IMR-90 (cell line): ENCODE results near the gene CMBL. TPM values are rescaled to one million over a fixed set of nuclear protein-coding genes. Genes with fewer than 3 reads are reported as not detected.

ENCODE experiments used
- ATAC-seq: fragments of 200-7000 bp; cut with Tn5 transposase; 2 replicates; pipeline ENCODE4 v1.9.1; 2020; ENCODE audit warnings: low read depth, mild to moderate bottlenecking, moderate library complexity
- BruUV-seq: library from RNA; stranded (reverse); fragments of 400-500 nt; replicated peaks from 2 replicates; lab custom pipeline; 2021; lab: Mats Ljungman, UMichigan
- CTCF ChIA-PET: fragments of 300-600 bp; formaldehyde crosslinking; extraction: SDS; loops from one replicate; lab custom pipeline; 2021; ENCODE audit warnings: antibody characterized with exemption; lab: Yijun Ruan, JAX
- POLR2A ChIA-PET: fragments of 300-600 bp; sonication (Branson Sonifier 250); formaldehyde crosslinking; loops from one replicate; lab custom pipeline; 2022; ENCODE audit warnings: antibody characterized with exemption; ENCODE audit not compliant: unreplicated experiment; lab: Charles Lee
- DNase-seq: peaks from one replicate; pipeline ENCODE4 v3.0.0; 2013
- H2AFZ ChIP-seq: replicated peaks from 2 replicates; pipeline ENCODE3; 2013; ENCODE audit warnings: low read length, mild to moderate bottlenecking; ENCODE audit not compliant: poor library complexity
- H2AK5ac ChIP-seq: 2 replicates; pipeline ENCODE4 v1.6.1; 2013; ENCODE audit warnings: low read depth, low read length, inconsistent platforms
- H2AK9ac ChIP-seq: replicated peaks from 2 replicates; pipeline ENCODE3; 2013; ENCODE audit warnings: mild to moderate bottlenecking, low read depth, low read length, moderate library complexity; ENCODE audit not compliant: poor library complexity
- H2BK120ac ChIP-seq: 2 replicates; pipeline ENCODE4 v1.6.1; 2013; ENCODE audit warnings: low read depth, low read length, inconsistent platforms
- H2BK15ac ChIP-seq: 3 replicates; pipeline ENCODE4 v1.6.1; 2013; ENCODE audit warnings: low read depth, low read length, inconsistent platforms
- H2BK20ac ChIP-seq: 2 replicates; pipeline ENCODE4 v1.6.1; 2013; ENCODE audit warnings: low read depth, mild to moderate bottlenecking, inconsistent platforms, low read length, moderate library complexity
- H2BK5ac ChIP-seq: 2 replicates; pipeline ENCODE4 v1.6.1; 2013; ENCODE audit warnings: mild to moderate bottlenecking, low read depth, low read length, inconsistent platforms; ENCODE audit not compliant: poor library complexity, severe bottlenecking
- H3K14ac ChIP-seq: replicated peaks from 2 replicates; pipeline ENCODE4 v1.6.1; 2013; ENCODE audit warnings: low read depth, low read length, inconsistent platforms
- H3K18ac ChIP-seq: 2 replicates; pipeline ENCODE4 v1.6.1; 2013; ENCODE audit warnings: low read depth, low read length, control low read depth
- H3K23ac ChIP-seq: 2 replicates; pipeline ENCODE4 v1.6.1; 2013; ENCODE audit warnings: low read depth, low read length, inconsistent platforms
- H3K27ac ChIP-seq: 2 replicates; pipeline ENCODE4 v1.5.1; 2013; ENCODE audit warnings: mild to moderate bottlenecking, control low read depth, low read length; ENCODE audit not compliant: insufficient read depth
- H3K27me3 ChIP-seq: 2 replicates; pipeline ENCODE4 v1.6.1; 2013; ENCODE audit warnings: low read length; ENCODE audit not compliant: control insufficient read depth, insufficient read depth
- H3K36me3 ChIP-seq: 2 replicates; pipeline ENCODE4 v1.6.1; 2013; ENCODE audit warnings: low read length, mixed read lengths; ENCODE audit not compliant: control insufficient read depth, insufficient read depth
- H3K4ac ChIP-seq: 2 replicates; pipeline ENCODE4 v1.6.1; 2013; ENCODE audit warnings: low read depth, low read length, inconsistent platforms
- H3K4me1 ChIP-seq: 2 replicates; pipeline ENCODE4 v1.6.1; 2013; ENCODE audit warnings: low read length, mixed read lengths; ENCODE audit not compliant: control insufficient read depth, insufficient read depth
- H3K4me2 ChIP-seq: 2 replicates; pipeline ENCODE4 v1.6.1; 2013; ENCODE audit warnings: low read depth, mild to moderate bottlenecking, control low read depth, low read length, moderate library complexity
- H3K4me3 ChIP-seq: 2 replicates; pipeline ENCODE4 v1.5.1; 2013; ENCODE audit warnings: low read depth, mild to moderate bottlenecking, control low read depth, low read length, moderate library complexity; ENCODE audit not compliant: insufficient read depth
- H3K56ac ChIP-seq: 2 replicates; pipeline ENCODE4 v1.6.1; 2013; ENCODE audit warnings: low read length, inconsistent platforms; ENCODE audit not compliant: insufficient read depth; ENCODE audit errors: extremely low read depth
- H3K79me1 ChIP-seq, 2 experiments: 2 replicates each; pipeline ENCODE4 v1.6.1; 2013; ENCODE audit warnings: low read length in 2 of 2, inconsistent platforms in 1 of 2, low read depth in 1 of 2
- H3K9ac ChIP-seq: 2 replicates; pipeline ENCODE4 v1.6.1; 2013; ENCODE audit warnings: low read depth, low read length, control low read depth
- H3K9me1 ChIP-seq: 2 replicates; pipeline ENCODE4 v1.6.1; 2013; ENCODE audit warnings: low read length, inconsistent platforms; ENCODE audit not compliant: insufficient read depth
- H3K9me3 ChIP-seq: 2 replicates; pipeline ENCODE4 v1.6.1; 2013; ENCODE audit warnings: low read length; ENCODE audit not compliant: control insufficient read depth, insufficient read depth
- H4K20me1 ChIP-seq: 2 replicates; pipeline ENCODE4 v1.6.1; 2013; ENCODE audit warnings: low read length, inconsistent platforms; ENCODE audit not compliant: insufficient read depth
- H4K5ac ChIP-seq: 2 replicates; pipeline ENCODE4 v1.6.1; 2013; ENCODE audit warnings: mild to moderate bottlenecking, low read depth, low read length, control low read depth
- H4K8ac ChIP-seq, 2 experiments: 2 replicates each; pipeline ENCODE4 v1.6.1; 2013; ENCODE audit warnings: low read depth in 2 of 2, low read length in 2 of 2, control low read depth in 1 of 2, inconsistent platforms in 1 of 2
- H4K91ac ChIP-seq: 2 replicates; pipeline ENCODE4 v1.6.1; 2013; ENCODE audit warnings: low read depth, low read length, inconsistent platforms; ENCODE audit not compliant: insufficient read depth
- BHLHE40 ChIP-seq: fragments of 150-350 bp; IDR thresholded peaks from 2 replicates; pipeline ENCODE4 v1.6.1; 2016; ENCODE audit warnings: mild to moderate bottlenecking, low read depth, low read length
- CEBPB ChIP-seq: IDR thresholded peaks from 2 replicates; pipeline ENCODE4 v1.6.1; 2012; ENCODE audit warnings: low read depth, low read length, improper control_type of control experiment
- ELK1 ChIP-seq: fragments of 150-350 bp; IDR thresholded peaks from 2 replicates; pipeline ENCODE4 v1.6.1; 2016; ENCODE audit warnings: low read depth, mild to moderate bottlenecking, low read length, moderate library complexity, borderline replicate concordance
- FOS ChIP-seq: fragments of 150-350 bp; IDR thresholded peaks from 2 replicates; pipeline ENCODE4 v1.6.1; 2016; ENCODE audit warnings: low read depth, low read length
- MAFK ChIP-seq: IDR thresholded peaks from 2 replicates; pipeline ENCODE4 v1.6.1; 2012; ENCODE audit warnings: low read depth, low read length, improper control_type of control experiment
- MAZ ChIP-seq: IDR thresholded peaks from 2 replicates; pipeline ENCODE4 v1.6.1; 2012; ENCODE audit warnings: low read depth, mild to moderate bottlenecking, low read length, improper control_type of control experiment, moderate library complexity, borderline replicate concordance
- RAD21 ChIP-seq: IDR thresholded peaks from 2 replicates; pipeline ENCODE4 v1.6.1; 2012; ENCODE audit warnings: low read length, improper control_type of control experiment
- RCOR1 ChIP-seq: IDR thresholded peaks from 2 replicates; pipeline ENCODE4 v1.6.1; 2012; ENCODE audit warnings: mild to moderate bottlenecking, low read length, improper control_type of control experiment; ENCODE audit not compliant: insufficient replicate concordance
- RFX5 ChIP-seq: IDR thresholded peaks from 2 replicates; pipeline ENCODE4 v1.8.0; 2012; ENCODE audit warnings: low read depth, mild to moderate bottlenecking, low read length, moderate library complexity
- SMC3 ChIP-seq: fragments of 150-350 bp; IDR thresholded peaks from 2 replicates; pipeline ENCODE4 v1.6.1; 2016; ENCODE audit warnings: low read depth, mild to moderate bottlenecking, antibody characterized with exemption, low read length, moderate library complexity
- WGBS, 2 experiments: methylation state at CpG; one replicate each; pipeline versions ENCODE4 v1.1.5 to v1.1.7; 2013; ENCODE audit warnings: missing lambda C conversion rate in 2 of 2; ENCODE audit not compliant: insufficient read length in 1 of 2; ENCODE audit errors: extremely low coverage in 2 of 2; 5-methylcytosine and 5-hydroxymethylcytosine counted together
- dilution Hi-C: fragments of 300-500 bp; cut with HindIII; formaldehyde crosslinking; loops from one replicate; pipeline ENCODE4 v1.14.3; 2018; ENCODE audit warnings: low sequenced_read_pairs; ENCODE audit not compliant: unreplicated experiment
- in situ Hi-C: fragments of 300-500 bp; cut with MboI; formaldehyde crosslinking; loops from 3 replicates; pipeline ENCODE4 v1.14.3; 2019; ENCODE audit warnings: low sequenced_read_pairs, inconsistent platforms, mixed read lengths
- intact Hi-C: fragments of 100-400 bp; cut with micrococcal nuclease; formaldehyde crosslinking; loops from 2 replicates; pipeline ENCODE4 v1.10.0; 2022
- polyA plus RNA-seq, 3 experiments: library from polyadenylated mRNA; depleted of rRNA; stranded (reverse); fragments of >200 nt; gene quantifications; 2 replicates each; pipeline ENCODE4 v1.2.3, GENCODE V29; 2012; ENCODE audit warnings: low replicate concordance in 1 of 3
- total RNA-seq: library from RNA; depleted of rRNA; stranded (reverse); fragments of >200 nt; gene quantifications from 2 replicates; pipeline ENCODE4 v1.2.3, GENCODE V29; 2012
- TF ChIP-seq, protein P1 (sequence below): fragments of 150-350 bp; IDR thresholded peaks from 2 replicates; pipeline ENCODE4 v1.6.1; 2017; ENCODE audit warnings: mild to moderate bottlenecking, antibody characterized with exemption, low read length, low read depth
- TF ChIP-seq, protein P2 (sequence below): conservative IDR thresholded peaks from 2 replicates; pipeline ENCODE4 v1.5.1; 2012; ENCODE audit warnings: mild to moderate bottlenecking, low read depth, low read length, improper control_type of control experiment

The CMBL gene
- total and polyA plus RNA-seq, 2 of the 4 experiments (the other 2 are of a cell fraction) = 5.0 to 26.3 TPM

DNA sequence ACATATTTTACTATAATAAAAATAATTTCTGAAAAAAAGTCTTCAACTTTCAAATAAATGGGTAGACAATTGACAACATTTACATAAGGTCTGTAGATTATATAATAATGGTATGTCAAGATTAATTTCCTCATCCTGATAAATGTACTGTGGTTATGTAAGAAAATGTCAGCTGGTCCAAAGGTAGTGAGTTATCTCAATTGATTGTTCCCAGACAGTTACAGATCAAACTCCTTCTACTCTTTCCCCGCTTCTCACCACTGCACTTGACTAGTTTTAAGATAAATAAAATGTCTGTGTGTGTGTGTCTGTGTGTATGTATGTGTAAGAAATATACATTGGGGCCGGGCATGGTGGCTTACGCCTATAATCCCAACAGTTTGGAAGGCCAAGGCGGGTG, 29.4 kb upstream of the CMBL start:
- Histone ChIP-seq H2BK5ac (no peak overlapping the region), H2AK9ac (no peak overlapping the region), H3K9me1 (no peaks in the 10 kb centered on the region), H4K5ac (no peak overlapping the region), H2BK20ac (no peak overlapping the region), H3K18ac (no peak overlapping the region), H4K8ac (no peak overlapping the region), H2AFZ (no peak overlapping the region), H3K4me2 (no peak overlapping the region), H3K79me1 (no peaks in the 10 kb centered on the region), H3K9ac (no peak overlapping the region), H2AK5ac (no peak overlapping the region), H2BK120ac (no peak overlapping the region), H3K9me3 (no peaks in the 10 kb centered on the region), H3K56ac (no peak overlapping the region), H3K27me3 (peaks cover 7% of the 10 kb centered on the region; the same call in 1 of the 2 replicates), H3K4me1 (no peaks in the 10 kb centered on the region; the same call in 1 of the 2 replicates), H3K23ac (no peak overlapping the region), H4K20me1 (no peaks in the 10 kb centered on the region), H3K4me3 (no peak overlapping the region), H4K91ac (no peak overlapping the region), H3K36me3 (no peaks in the 10 kb centered on the region), H3K14ac (no peak overlapping the region), H2BK15ac (no peak overlapping the region), H3K4ac (no peak overlapping the region), H3K27ac (no peak overlapping the region)
- CTCF ChIA-PET = no interaction called here
- whole genome bisulfite sequencing, 2 experiments = 70% methylated on average over 2 of the region's 4 CpGs; no CpG with 5 or more reads in 1 of the 2 experiments
- dilution Hi-C loops = no loop called here
- intact Hi-C loops = no loop called here
- in situ Hi-C loops = no loop called here
- DNase-seq (no peak), ATAC-seq (no peak)
- TF ChIP-seq RAD21 (no peak), CEBPB (no peak), MAZ (no peak), RFX5 (no peak), BHLHE40 (no peak), MAFK (no peak), RCOR1 (no peak), SMC3 (no peak), FOS (no peak), ELK1 (no peak)
- TF ChIP-seq, protein P1, sequence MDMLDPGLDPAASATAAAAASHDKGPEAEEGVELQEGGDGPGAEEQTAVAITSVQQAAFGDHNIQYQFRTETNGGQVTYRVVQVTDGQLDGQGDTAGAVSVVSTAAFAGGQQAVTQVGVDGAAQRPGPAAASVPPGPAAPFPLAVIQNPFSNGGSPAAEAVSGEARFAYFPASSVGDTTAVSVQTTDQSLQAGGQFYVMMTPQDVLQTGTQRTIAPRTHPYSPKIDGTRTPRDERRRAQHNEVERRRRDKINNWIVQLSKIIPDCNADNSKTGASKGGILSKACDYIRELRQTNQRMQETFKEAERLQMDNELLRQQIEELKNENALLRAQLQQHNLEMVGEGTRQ = no peak
- TF ChIP-seq, protein P2, sequence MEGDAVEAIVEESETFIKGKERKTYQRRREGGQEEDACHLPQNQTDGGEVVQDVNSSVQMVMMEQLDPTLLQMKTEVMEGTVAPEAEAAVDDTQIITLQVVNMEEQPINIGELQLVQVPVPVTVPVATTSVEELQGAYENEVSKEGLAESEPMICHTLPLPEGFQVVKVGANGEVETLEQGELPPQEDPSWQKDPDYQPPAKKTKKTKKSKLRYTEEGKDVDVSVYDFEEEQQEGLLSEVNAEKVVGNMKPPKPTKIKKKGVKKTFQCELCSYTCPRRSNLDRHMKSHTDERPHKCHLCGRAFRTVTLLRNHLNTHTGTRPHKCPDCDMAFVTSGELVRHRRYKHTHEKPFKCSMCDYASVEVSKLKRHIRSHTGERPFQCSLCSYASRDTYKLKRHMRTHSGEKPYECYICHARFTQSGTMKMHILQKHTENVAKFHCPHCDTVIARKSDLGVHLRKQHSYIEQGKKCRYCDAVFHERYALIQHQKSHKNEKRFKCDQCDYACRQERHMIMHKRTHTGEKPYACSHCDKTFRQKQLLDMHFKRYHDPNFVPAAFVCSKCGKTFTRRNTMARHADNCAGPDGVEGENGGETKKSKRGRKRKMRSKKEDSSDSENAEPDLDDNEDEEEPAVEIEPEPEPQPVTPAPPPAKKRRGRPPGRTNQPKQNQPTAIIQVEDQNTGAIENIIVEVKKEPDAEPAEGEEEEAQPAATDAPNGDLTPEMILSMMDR = no peak
- BruUV-seq = no TSS peak
- POLR2A ChIA-PET = no interaction called here
